ENCODE results near the gene RAD9B. TPM values are rescaled to one million over a fixed set of nuclear protein-coding genes. Genes with fewer than 3 reads are reported as not detected.
A peak's percentile ranks its signal among the peaks of the same experiment; 100 is the strongest.

Gene RAD9B
- total and polyA plus RNA-seq, 2 of the 13 experiments (the other 11 are each of a cell fraction or from before 2014, with no cell fraction given): 0.05 to 0.38 TPM

GRCh38 chr12:110501752-110502738 lies at the start of gene RAD9B, which contains the start of gene VPS29 (continued):
- no peak for TF ChIP-seq ZNF646 (CRISPR knock-in tag; IDR thresholded peaks at IDR 0.05)
- TF ChIP-seq JDP2 (CRISPR knock-in tag; IDR thresholded peaks at IDR 0.05; ENCODE audit: borderline replicate concordance): no peak
- TF ChIP-seq MTF2 (CRISPR knock-in tag; IDR thresholded peaks at IDR 0.05; ENCODE audit: borderline replicate concordance): no peak; the same call in 1 of the 2 replicates
- TF ChIP-seq REL (CRISPR knock-in tag; conservative IDR thresholded peaks at IDR 0.05): peak; percentile 96
- TF ChIP-seq HMG20B (CRISPR knock-in tag; conservative IDR thresholded peaks at IDR 0.05): no peak; the same call in 1 of the 2 replicates
- TF ChIP-seq GLI4 (CRISPR knock-in tag; IDR thresholded peaks at IDR 0.05; ENCODE audit: borderline replicate concordance): peak; percentile 61; the same call in 1 of the 2 replicates
- TF ChIP-seq MED1 (CRISPR knock-in tag; IDR thresholded peaks at IDR 0.05): no peak; the same call in none of the 2 replicates
- TF ChIP-seq TIGD3 (CRISPR knock-in tag; IDR thresholded peaks at IDR 0.05; ENCODE audit: borderline replicate concordance): peak; percentile 97; the same call in 1 of the 2 replicates
- peak; percentile 80 for TF ChIP-seq SP5 (CRISPR knock-in tag; IDR thresholded peaks at IDR 0.05; ENCODE audit: borderline replicate concordance, low read depth)
- TF ChIP-seq RFX3 (CRISPR knock-in tag; IDR thresholded peaks at IDR 0.05): no peak
- TF ChIP-seq TARDBP (CRISPR knock-in tag; IDR thresholded peaks at IDR 0.05): peak; percentile 86; the same call in 1 of the 2 replicates
- peak; percentile 89; the same call in 1 of the 2 replicates for TF ChIP-seq ZNF678 (CRISPR knock-in tag; IDR thresholded peaks at IDR 0.05)
- TF ChIP-seq BCLAF1 (IDR thresholded peaks at IDR 0.05): no peak
- 0 out of 2 replicates have a peak, but pooled peaks have one; percentile 13 for TF ChIP-seq MIER2 (CRISPR knock-in tag; IDR thresholded peaks at IDR 0.05)

Data from HepG2 (cell line).